ENCODE measurements around the gene TRIM24.

Gene TRIM24

DNA sequence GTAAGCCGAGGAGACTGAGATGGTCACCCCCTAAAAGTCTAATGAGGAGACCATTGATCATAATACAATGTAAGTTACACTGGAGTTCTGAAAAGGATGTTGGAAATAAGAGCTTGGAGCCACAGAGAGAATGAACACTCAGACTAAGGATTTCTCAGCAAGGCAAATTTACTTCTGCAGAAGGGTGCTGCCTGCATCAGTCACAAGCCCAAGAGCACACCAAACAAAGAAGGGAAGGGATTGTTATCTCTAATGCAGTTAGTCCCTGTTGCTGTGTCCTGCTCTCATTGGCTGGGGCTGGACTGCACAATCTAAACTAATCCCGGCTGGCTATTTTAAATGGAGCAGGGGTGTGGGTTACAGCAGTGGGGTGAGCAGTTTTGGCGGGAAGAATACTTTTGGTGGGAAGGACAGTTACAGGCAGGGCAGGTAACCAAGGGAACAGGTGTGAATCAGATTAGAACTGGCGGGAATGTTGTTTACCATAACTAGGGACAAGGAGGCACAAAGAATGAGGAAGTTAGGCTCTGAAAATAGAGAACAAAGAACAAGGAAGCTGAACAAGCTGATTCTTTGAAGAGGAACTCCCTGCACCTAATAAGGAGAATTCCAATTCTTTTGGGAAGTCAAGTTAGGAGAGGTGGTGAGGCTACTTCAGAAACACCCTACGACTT is 30.3 kb upstream of the TRIM24 start:
- in situ Hi-C loops (cut with HindIII; ENCODE audit: low pct_ligation_motif_present, low sequenced_read_pairs): no loop called here
- no peak for DNase-seq
- TF ChIP-seq, protein P1, sequence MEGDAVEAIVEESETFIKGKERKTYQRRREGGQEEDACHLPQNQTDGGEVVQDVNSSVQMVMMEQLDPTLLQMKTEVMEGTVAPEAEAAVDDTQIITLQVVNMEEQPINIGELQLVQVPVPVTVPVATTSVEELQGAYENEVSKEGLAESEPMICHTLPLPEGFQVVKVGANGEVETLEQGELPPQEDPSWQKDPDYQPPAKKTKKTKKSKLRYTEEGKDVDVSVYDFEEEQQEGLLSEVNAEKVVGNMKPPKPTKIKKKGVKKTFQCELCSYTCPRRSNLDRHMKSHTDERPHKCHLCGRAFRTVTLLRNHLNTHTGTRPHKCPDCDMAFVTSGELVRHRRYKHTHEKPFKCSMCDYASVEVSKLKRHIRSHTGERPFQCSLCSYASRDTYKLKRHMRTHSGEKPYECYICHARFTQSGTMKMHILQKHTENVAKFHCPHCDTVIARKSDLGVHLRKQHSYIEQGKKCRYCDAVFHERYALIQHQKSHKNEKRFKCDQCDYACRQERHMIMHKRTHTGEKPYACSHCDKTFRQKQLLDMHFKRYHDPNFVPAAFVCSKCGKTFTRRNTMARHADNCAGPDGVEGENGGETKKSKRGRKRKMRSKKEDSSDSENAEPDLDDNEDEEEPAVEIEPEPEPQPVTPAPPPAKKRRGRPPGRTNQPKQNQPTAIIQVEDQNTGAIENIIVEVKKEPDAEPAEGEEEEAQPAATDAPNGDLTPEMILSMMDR (IDR thresholded peaks at IDR 0.05; ENCODE audit: low read depth, low read length, missing control alignments): no peak
- Histone ChIP-seq H3K4me3 (ENCODE audit: low read depth, low read length) (no peak overlapping the region), H3K36me3 (replicated peaks) (no peaks in the 10 kb centered on the region), H3K27me3 (replicated peaks) (no peaks in the 10 kb centered on the region), H3K27ac (no peak overlapping the region)

DNA sequence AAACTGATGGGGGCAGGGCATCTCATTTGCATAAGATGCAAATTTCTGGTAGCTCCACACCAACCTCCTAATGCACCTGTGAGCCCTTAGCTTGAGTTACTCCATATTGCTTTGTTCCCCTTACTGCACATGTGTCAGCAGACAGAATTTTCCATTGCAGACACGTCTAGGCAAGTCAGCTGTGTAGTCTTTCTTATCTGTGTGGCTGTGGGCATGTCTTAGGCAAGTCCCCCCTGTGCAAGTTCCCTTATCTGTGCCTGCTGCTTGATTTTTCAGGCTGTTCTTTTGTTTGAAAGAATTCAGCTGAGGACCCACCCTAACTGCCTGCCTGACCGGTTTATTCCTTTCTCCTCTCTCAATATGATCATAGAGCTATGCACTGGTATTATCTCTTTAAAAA is 28.5 kb upstream of the TRIM24 start:
- Histone ChIP-seq H3K36me3 (replicated peaks) (no peaks in the 10 kb centered on the region), H3K4me3 (ENCODE audit: low read depth, low read length) (no peak overlapping the region), H3K27ac (no peak overlapping the region), H3K27me3 (replicated peaks) (no peaks in the 10 kb centered on the region)
- in situ Hi-C loops (cut with HindIII; ENCODE audit: low pct_ligation_motif_present, low sequenced_read_pairs): no loop called here
- no peak for DNase-seq
- TF ChIP-seq, protein P1 (IDR thresholded peaks at IDR 0.05; ENCODE audit: low read depth, low read length, missing control alignments): no peak

DNA sequence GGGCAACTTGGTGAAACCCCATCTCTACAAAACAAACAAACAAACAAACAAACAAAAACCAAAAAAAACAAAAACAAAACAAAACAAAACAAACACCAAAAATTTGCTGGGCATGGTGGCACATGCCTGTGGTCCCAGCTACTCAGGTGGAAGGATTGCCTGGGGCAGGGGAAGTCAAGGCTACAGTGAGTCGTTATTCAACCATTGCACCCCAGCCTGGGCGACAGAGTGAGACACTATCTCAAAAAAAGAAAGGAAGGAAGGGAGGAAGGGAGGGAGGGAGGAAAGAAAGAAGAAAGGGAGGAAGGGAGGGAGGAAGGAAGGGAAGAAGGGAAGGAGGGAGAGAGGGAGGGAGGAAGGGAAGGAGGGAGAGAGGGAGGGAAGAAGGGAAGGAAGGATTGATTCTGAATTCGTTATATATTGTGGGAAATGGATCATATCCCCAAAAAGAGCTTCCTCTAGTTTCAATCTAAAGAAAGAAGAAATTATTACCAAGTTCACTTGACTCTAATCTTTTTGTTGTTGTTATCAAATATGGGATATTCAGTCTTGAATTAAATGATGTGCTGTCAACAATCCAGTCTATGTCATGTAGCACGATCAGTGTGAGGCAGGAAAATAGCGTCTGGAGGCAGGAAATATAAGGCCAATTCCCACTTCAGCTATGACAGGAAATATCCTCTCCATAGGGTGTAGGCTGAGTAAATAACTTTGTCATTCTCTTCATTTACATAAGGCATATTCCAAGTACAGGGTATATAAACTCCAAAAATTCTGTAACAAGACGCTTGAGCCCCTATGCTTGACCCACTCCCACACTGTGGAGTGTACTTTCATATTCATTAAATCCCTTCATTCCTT is 26.2 kb upstream of the TRIM24 start:
- DNase-seq: no peak
- no peaks in the 10 kb centered on the region for H3K36me3 ChIP-seq (replicated peaks)
- TF ChIP-seq, protein P1 (IDR thresholded peaks at IDR 0.05; ENCODE audit: low read depth, low read length, missing control alignments): no peak
- H3K27ac ChIP-seq: no peak overlapping the region
- no peak overlapping the region for H3K4me3 ChIP-seq (ENCODE audit: low read depth, low read length)
- in situ Hi-C loops (cut with HindIII; ENCODE audit: low pct_ligation_motif_present, low sequenced_read_pairs): no loop called here
- no peaks in the 10 kb centered on the region for H3K27me3 ChIP-seq (replicated peaks)

DNA sequence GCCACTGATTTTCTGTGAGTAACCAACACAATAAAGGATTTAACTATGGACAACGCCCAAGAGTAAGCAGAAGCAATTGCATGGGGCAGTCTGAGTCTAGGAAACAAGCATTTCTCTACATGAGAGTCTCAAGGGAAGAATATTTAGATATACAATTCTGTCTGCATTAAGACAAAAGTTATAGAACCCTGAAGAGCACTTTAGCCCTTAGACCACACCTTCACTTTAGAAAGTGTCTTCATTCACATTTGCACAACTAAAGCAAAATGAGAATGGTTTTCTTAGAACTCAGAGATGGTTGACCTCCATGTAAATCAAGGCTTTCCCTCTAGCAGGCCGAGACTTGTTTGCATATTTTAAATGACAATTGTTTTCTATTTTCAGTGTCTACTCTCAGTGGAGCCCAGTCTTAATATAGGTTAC is 25.5 kb upstream of the TRIM24 start:
- TF ChIP-seq, protein P1 (IDR thresholded peaks at IDR 0.05; ENCODE audit: low read depth, low read length, missing control alignments): no peak
- no peak overlapping the region for H3K27ac ChIP-seq
- no peaks in the 10 kb centered on the region for H3K36me3 ChIP-seq (replicated peaks)
- DNase-seq: no peak
- in situ Hi-C loops (cut with HindIII; ENCODE audit: low pct_ligation_motif_present, low sequenced_read_pairs): no loop called here
- H3K4me3 ChIP-seq (ENCODE audit: low read depth, low read length): no peak overlapping the region
- no peaks in the 10 kb centered on the region for H3K27me3 ChIP-seq (replicated peaks)

DNA sequence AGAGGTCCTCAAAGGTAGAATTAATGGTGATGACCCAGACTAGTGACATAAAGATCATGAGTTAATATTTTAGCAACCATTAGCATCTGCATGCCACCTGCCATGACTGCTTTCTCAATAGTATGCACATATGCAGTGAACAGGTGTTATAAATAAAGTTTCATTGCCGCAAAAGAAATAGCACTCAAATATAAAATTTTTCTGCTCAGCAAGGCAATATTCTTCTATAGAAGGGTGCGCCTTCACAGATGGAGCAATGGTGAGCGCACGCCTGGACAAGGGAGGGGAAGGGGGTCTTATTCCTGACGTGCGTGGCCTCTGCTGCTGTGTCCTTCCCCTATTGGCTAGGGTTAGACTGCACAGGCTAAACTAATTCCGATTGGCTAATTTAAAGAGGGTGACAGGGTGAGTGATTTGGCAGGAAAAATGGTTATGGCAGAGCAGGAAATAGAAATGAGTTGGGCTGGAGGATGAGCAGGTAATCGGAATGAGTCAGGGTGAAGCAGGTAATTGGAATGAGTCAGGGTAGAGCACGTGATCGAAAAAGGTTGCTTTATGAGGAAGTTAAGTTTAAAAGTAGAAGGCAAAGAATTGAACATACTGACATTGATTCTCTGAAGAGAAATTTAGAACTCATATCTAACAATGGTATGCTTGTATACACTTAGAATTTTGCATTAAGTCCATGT is 24.7 kb upstream of the TRIM24 start:
- no peak overlapping the region for H3K27ac ChIP-seq
- no peak overlapping the region for H3K4me3 ChIP-seq (ENCODE audit: low read depth, low read length)
- DNase-seq: no peak
- H3K27me3 ChIP-seq (replicated peaks): no peaks in the 10 kb centered on the region
- in situ Hi-C loops (cut with HindIII; ENCODE audit: low pct_ligation_motif_present, low sequenced_read_pairs): no loop called here
- TF ChIP-seq, protein P1 (IDR thresholded peaks at IDR 0.05; ENCODE audit: low read depth, low read length, missing control alignments): no peak
- H3K36me3 ChIP-seq (replicated peaks): no peaks in the 10 kb centered on the region

All from brain microvascular endothelial cell (primary cell).